GM19438 (cell line): ENCODE results near the gene NCAPG.

ENCODE experiments used
- ATAC-seq: cut with Tn5 transposase; IDR thresholded peaks from one replicate; pipeline ENCODE4 v1.9.1; 2021; ENCODE audit warnings: low read depth; ENCODE audit not compliant: unreplicated experiment

Gene NCAPG

DNA sequence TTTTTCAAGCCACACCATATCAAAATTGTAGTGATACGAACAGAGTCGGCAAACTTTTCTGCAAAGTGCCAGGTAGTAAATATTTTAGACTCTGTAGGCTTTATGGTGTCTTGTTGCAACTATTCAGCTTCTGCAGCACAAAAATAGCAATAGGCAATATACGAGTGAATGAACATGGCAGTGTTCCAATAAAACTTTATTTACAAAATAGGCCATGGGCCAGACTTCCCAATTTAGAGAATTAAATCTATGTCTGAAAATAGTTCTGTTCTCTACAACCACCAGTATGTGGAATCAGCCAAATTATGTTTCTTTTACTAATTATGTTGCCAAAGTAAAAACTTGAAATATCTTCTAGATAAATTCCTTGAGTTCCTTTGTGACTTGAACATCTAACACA, 56.5 kb downstream of the NCAPG start:
- no peak for ATAC-seq

- no peak for ATAC-seq
Observed at GRCh38 chr4:17869327-17869726, 58.5 kb downstream of the NCAPG start.

GRCh38 chr4:17875402-17876070, 64.8 kb downstream of the NCAPG start:
- ATAC-seq, result peak; percentile 97

- no peak for ATAC-seq
Observed at GRCh38 chr4:17876943-17877342, 66.2 kb downstream of the NCAPG start.

GRCh38 chr4:17877661-17878060, 66.9 kb downstream of the NCAPG start:
- no peak for ATAC-seq

GRCh38 chr4:17884063-17884462, 73.3 kb downstream of the NCAPG start:
- no peak for ATAC-seq

GRCh38 chr4:17884511-17884910, 73.7 kb downstream of the NCAPG start:
- ATAC-seq, result no peak

DNA sequence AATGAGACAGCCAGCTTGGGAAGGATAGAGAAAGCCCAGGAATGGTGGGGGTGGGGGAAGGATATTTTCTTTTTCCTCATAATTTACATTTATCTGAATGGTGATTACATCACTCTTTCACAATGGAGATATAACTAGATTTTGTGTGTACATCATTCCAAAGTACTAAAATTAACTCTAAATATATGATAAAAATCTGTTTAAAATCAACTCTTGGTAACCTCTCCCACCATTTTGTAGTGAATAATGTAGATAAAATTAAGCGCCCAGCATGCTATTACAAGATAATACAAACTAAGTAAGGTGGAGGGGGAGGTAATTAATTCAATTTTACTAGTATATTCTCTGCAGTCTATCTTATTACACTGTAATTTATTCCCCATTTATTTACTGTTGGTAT, 78.9 kb downstream of the NCAPG start:
- no peak for ATAC-seq

- no peak for ATAC-seq
Observed at GRCh38 chr4:17894421-17894820, 83.6 kb downstream of the NCAPG start.
